GM12801 (cell line): ENCODE results near the gene MOK.

Experiments
- CTCF ChIP-seq: IDR thresholded peaks from one replicate; pipeline ENCODE4 v1.5.1; 2011; ENCODE audit warnings: control low read depth; ENCODE audit not compliant: insufficient read length; ENCODE audit errors: extremely low read depth

MOK gene

DNA sequence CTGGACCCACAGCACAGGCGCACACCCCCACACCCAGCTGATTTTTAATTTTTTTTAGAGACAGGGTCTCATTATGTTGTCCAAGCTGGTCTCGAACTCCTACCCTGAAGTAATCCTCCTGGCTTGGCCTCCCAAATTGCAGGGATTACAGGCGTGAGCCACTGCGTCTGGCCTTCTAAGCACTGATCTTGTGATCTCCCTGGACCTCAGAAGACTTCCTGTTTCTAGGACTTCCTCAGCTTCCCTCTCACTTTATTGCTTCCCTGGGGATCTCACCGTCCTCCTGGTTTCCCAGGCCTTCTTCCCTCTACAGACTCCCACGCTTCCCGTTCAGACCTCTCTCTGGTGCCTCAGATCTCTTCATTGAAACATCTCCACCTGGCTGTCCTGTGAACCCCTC lies 28.4 kb upstream of the MOK start:
- no peak for TF ChIP-seq CTCF

- no peak for TF ChIP-seq CTCF
Observed at GRCh38 chr14:102330806-102331205, 25.8 kb upstream of the MOK start.

- TF ChIP-seq CTCF, result no peak
Observed at GRCh38 chr14:102326583-102326982, 21.6 kb upstream of the MOK start.

GRCh38 chr14:102325791-102326345 lies 20.9 kb upstream of the MOK start:
- no peak for TF ChIP-seq CTCF

DNA sequence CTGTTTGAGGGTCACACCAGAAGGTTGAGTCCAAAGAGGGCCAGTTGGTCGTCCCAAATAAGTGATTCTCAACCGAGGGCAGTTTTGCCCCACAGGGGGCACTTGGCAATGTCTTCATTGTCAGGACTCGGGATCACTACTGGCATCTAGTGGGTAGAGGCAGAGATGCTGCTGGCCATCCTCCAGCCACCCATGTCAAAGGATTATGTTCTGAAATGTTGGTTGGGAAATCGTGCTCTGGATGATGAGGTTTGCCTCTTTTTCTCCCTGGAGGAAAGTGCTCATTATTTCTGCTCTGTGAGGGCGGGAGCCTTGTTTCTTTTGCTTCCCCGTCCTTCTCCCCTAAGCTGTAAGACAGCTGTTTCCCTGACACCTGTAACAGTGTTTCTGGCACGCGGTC lies 18.1 kb upstream of the MOK start:
- no peak for TF ChIP-seq CTCF

- no peak for TF ChIP-seq CTCF
Observed at GRCh38 chr14:102321456-102322422, 16.8 kb upstream of the MOK start.

- no peak for TF ChIP-seq CTCF
Observed at GRCh38 chr14:102320671-102321455, 15.9 kb upstream of the MOK start.
